ENCODE results near the gene TADA2B.

The TADA2B gene

DNA sequence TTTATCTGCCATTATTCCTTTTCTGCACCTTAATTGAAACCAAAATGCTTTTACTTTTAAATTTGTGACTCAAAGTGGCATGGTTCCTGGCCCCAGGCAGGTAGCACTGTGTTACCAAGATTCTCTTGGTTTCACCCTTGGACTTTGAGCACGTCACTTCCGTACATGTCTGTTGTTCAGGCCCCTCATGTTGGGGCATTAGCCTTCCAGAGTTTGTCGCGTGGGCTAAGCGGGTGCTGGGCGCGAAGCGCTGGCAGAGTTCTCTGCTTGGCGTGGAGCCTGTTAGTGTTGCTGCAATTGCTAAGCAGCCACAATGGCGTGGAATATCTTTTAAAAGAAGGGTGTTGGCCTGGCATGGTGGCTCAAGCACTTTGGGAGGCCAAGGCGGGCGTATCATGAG, 14.0 kb upstream of the TADA2B start:
- H3K4me3 ChIP-seq (ENCODE audit: low read depth in 1 of 2, low read length in 2 of 2) = no peak overlapping the region
- peaks cover 49% of the 10 kb centered on the region for H3K36me3 ChIP-seq (ENCODE audit: insufficient read depth, low read length)
- no peak overlapping the region for H3K27ac ChIP-seq (ENCODE audit: low read depth, low read length)
- H3K4me1 ChIP-seq (ENCODE audit: insufficient read depth, low read length) = no peaks in the 10 kb centered on the region
- no peaks in the 10 kb centered on the region for H3K9me3 ChIP-seq (ENCODE audit: low read length)
- H3K27me3 ChIP-seq (ENCODE audit: control insufficient read depth in 1 of 2, insufficient read depth in 2 of 2, low read length in 2 of 2) = no peaks in the 10 kb centered on the region
- H3K9ac ChIP-seq (ENCODE audit: low read length) = no peak overlapping the region

DNA sequence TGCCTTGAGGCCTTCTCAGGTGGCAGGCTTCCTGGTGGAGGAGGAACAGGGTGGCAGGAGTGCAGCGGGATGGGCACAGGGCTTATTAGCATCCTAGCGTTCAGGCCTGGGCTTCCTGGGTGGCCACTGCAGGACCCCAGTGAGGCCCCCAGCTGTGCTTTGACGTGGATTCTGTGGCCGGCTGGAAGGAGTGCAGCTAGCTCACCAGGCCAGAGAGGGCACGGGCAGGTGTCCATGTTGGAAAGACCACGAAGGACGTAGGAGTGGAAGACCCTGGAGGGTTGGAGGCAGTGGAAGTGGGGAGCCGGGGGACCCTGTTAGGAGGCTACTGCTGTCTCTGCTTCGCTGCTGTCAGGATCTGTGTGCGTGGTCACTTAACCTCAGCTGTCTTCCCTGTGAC, 13.3 kb upstream of the TADA2B start:
- peaks cover 47% of the 10 kb centered on the region for H3K36me3 ChIP-seq (ENCODE audit: insufficient read depth, low read length)
- H3K9me3 ChIP-seq (ENCODE audit: low read length) = no peaks in the 10 kb centered on the region
- H3K9ac ChIP-seq (ENCODE audit: low read length) = no peak overlapping the region
- no peak overlapping the region for H3K27ac ChIP-seq (ENCODE audit: low read depth, low read length)
- H3K4me3 ChIP-seq (ENCODE audit: low read depth in 1 of 2, low read length in 2 of 2) = no peak overlapping the region
- no peaks in the 10 kb centered on the region for H3K4me1 ChIP-seq (ENCODE audit: insufficient read depth, low read length)
- H3K27me3 ChIP-seq (ENCODE audit: control insufficient read depth in 1 of 2, insufficient read depth in 2 of 2, low read length in 2 of 2) = no peaks in the 10 kb centered on the region

DNA sequence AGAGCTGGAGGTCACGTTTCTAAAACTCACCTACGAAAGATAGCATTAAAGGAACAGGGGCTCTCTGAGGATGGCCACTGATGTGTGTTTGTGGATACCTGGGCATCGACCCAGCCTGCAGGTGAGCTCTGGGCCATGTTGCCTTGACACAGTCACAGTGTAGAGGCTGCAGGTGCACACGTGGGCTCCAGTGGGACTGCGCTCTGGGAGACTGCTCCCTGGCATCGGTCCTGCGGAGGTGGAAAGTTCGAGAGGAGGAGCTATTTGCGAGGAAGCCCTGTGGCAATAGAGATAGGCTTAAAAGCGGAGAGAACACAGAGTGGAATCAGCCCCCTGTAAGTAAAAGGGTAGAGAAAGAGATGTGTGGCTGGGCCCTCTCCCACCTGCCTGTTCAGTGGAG, 12.3 kb upstream of the TADA2B start:
- no peaks in the 10 kb centered on the region for H3K4me1 ChIP-seq (ENCODE audit: insufficient read depth, low read length)
- no peaks in the 10 kb centered on the region for H3K9me3 ChIP-seq (ENCODE audit: low read length)
- H3K36me3 ChIP-seq (ENCODE audit: insufficient read depth, low read length) = peaks cover 38% of the 10 kb centered on the region
- no peak overlapping the region for H3K4me3 ChIP-seq (ENCODE audit: low read depth in 1 of 2, low read length in 2 of 2)
- no peak overlapping the region for H3K9ac ChIP-seq (ENCODE audit: low read length)
- H3K27ac ChIP-seq (ENCODE audit: low read depth, low read length) = no peak overlapping the region
- no peaks in the 10 kb centered on the region for H3K27me3 ChIP-seq (ENCODE audit: control insufficient read depth in 1 of 2, insufficient read depth in 2 of 2, low read length in 2 of 2)

DNA sequence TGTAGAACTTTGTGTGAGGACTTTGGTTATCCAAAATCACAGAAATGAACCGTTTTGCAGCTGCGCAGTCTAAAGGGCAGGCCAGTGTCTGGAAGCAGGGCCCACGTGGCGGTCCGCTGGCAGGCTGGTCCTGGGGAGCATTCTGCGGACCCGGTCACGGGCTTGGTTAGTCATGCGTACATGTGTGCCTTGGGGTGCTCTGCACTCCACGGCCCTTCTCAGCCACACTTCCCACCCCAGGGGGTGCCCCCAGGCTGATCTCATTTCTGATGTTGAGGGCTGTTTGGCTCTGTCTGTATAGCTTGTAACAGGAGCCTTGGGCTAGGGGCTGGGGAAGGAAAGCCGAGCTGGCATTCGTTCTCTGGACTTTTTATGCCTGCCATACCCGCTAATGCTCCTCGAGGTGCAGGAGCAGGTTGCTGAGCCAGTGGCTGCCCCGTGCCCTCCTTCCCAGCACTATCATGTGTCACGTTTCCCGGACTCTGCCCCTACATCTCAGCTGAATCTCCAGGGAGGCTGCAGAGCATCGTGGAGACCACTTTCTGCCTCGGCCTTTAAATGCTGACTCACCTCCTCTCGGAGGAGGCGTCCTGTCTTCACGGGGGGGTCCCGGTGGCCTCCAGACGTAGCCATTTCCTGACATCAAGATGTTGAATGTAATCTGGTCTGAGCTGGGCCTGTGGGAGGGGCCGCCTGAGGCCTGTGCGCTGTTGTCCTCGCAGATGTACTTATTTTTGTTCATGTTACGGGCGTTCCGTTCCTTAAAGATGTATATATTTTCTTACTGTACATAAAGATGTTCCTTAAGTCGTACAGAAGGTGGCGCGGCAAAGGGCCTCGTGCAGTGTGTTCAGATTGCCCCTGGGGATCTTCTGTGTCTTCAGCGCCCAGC, 11.4 kb upstream of the TADA2B start:
- no peak overlapping the region for H3K4me3 ChIP-seq (ENCODE audit: low read depth in 1 of 2, low read length in 2 of 2)
- H3K27ac ChIP-seq (ENCODE audit: low read depth, low read length) = no peak overlapping the region
- H3K36me3 ChIP-seq (ENCODE audit: insufficient read depth, low read length) = peaks cover 38% of the 10 kb centered on the region
- no peaks in the 10 kb centered on the region for H3K4me1 ChIP-seq (ENCODE audit: insufficient read depth, low read length)
- H3K9me3 ChIP-seq (ENCODE audit: low read length) = no peaks in the 10 kb centered on the region
- no peak overlapping the region for H3K9ac ChIP-seq (ENCODE audit: low read length)
- no peaks in the 10 kb centered on the region for H3K27me3 ChIP-seq (ENCODE audit: control insufficient read depth in 1 of 2, insufficient read depth in 2 of 2, low read length in 2 of 2)

DNA sequence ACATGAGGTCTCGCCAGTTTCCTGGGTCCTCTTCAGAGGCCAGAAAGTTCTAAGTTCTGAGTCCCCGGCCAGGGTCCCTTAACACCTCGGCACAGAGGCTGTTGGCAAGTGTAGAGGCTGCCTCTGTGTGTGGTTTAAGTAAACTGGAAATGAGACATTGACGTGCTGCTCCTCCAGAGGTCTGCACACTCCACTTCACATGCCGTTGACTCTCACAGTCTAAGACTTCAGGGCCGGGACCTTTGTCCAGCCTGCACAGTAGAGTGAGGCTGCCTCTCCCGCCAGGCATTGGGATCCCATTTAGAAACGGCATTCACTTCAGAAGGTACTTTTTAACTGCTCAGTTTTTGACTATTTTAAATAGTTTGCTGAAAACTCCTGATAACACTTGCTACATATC, 10.6 kb upstream of the TADA2B start:
- Histone ChIP-seq H3K27ac (ENCODE audit: low read depth, low read length) (no peak overlapping the region), H3K9me3 (ENCODE audit: low read length) (no peaks in the 10 kb centered on the region), H3K27me3 (ENCODE audit: control insufficient read depth in 1 of 2, insufficient read depth in 2 of 2, low read length in 2 of 2) (no peaks in the 10 kb centered on the region), H3K4me3 (ENCODE audit: low read depth in 1 of 2, low read length in 2 of 2) (no peak overlapping the region), H3K36me3 (ENCODE audit: insufficient read depth, low read length) (peaks cover 32% of the 10 kb centered on the region), H3K4me1 (ENCODE audit: insufficient read depth, low read length) (no peaks in the 10 kb centered on the region), H3K9ac (ENCODE audit: low read length) (no peak overlapping the region)

DNA sequence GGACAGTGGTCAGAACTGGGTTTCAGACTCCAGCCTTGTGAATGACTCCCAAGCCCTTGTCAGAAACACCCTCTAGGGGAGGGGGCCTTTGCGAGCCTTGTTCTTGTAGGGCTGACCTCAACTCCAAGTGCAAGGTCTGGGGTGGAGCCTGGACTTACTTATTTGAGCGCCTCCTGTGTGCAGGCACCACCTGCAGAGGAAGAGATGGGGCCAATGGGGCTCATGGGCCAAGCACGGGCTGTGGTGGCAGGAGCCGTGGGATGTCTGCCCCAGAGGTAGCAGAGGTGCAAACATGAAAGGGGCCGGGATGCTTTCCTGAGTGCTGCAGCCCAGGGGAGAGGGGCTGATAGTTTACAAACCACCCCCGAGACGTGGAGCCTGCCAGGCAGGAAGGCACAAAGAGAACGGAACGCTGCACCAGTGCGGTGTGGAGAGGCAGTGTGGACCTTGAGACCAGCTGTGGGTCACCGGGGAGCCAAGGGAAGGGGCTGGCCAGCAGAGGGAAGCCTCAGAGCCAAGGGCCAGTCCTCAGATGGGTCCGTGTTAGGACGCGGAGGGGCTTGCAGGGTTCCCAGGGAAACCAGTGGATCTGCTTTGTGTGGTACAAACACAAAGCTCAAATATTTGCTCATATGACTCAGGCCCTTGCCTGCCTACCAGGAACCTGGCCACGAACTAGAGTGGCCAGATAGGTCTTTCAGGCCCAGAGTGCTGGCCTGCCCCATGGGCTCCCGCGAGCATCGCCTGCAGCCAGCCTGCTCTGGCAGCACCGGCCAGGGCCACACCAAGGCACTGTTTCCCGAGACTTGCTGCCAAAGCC, 8.7 kb upstream of the TADA2B start:
- H3K36me3 ChIP-seq (ENCODE audit: insufficient read depth, low read length) = peaks cover 26% of the 10 kb centered on the region
- H3K27ac ChIP-seq (ENCODE audit: low read depth, low read length) = no peak overlapping the region
- H3K4me1 ChIP-seq (ENCODE audit: insufficient read depth, low read length) = no peaks in the 10 kb centered on the region
- H3K4me3 ChIP-seq (ENCODE audit: low read depth in 1 of 2, low read length in 2 of 2) = no peak overlapping the region
- H3K27me3 ChIP-seq (ENCODE audit: control insufficient read depth in 1 of 2, insufficient read depth in 2 of 2, low read length in 2 of 2) = no peaks in the 10 kb centered on the region
- no peaks in the 10 kb centered on the region for H3K9me3 ChIP-seq (ENCODE audit: low read length)
- H3K9ac ChIP-seq (ENCODE audit: low read length) = no peak overlapping the region

DNA sequence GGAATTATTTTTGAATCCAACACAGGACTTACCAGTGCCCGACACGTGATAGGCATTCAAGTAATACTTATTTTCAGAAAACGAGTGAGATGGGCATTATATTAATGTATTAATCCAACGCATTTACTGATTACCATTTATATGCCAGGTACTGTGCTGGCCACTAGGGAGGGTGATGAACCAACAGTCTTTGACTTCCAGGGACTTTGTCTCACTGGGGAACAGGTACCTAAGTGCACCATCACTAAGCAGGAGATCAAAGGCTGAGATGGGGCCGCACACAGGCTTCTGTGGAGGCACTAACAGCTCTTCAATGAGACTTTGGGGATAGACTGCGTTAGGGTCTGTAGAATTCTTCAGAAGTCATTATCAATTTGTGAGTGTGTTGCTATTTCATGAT, 5.7 kb upstream of the TADA2B start:
- no peak overlapping the region for H3K4me3 ChIP-seq (ENCODE audit: low read depth in 1 of 2, low read length in 2 of 2)
- H3K27me3 ChIP-seq (ENCODE audit: control insufficient read depth in 1 of 2, insufficient read depth in 2 of 2, low read length in 2 of 2) = no peaks in the 10 kb centered on the region
- H3K27ac ChIP-seq (ENCODE audit: low read depth, low read length) = no peak overlapping the region
- peaks cover under 1% of the 10 kb centered on the region for H3K36me3 ChIP-seq (ENCODE audit: insufficient read depth, low read length)
- H3K4me1 ChIP-seq (ENCODE audit: insufficient read depth, low read length) = peaks cover 9% of the 10 kb centered on the region
- no peak overlapping the region for H3K9ac ChIP-seq (ENCODE audit: low read length)
- H3K9me3 ChIP-seq (ENCODE audit: low read length) = no peaks in the 10 kb centered on the region

DNA sequence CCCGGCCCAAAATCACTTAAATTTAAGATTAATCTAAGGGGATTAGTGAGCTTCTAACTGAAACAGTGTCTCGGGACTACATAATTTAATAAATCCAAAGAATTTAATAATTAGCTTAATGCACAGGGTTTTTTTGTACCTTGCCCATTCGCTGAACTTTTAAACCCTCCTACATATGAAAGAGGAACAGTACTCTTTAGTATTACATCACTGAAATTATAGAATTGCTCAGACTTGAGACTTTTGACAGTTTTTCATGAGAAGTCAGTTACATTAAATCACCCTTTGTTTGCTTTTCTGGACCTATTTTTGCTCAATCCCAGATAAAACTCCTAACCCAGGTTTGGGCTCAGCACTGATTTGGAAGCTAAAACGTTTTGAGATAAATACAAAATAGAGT, 2.4 kb upstream of the TADA2B start:
- Histone ChIP-seq H3K9me3 (ENCODE audit: low read length) (no peaks in the 10 kb centered on the region), H3K4me3 (ENCODE audit: low read depth in 1 of 2, low read length in 2 of 2) (no peak overlapping the region), H3K9ac (ENCODE audit: low read length) (no peak overlapping the region), H3K27me3 (ENCODE audit: control insufficient read depth in 1 of 2, insufficient read depth in 2 of 2, low read length in 2 of 2) (no peaks in the 10 kb centered on the region), H3K27ac (ENCODE audit: low read depth, low read length) (no peak overlapping the region), H3K36me3 (ENCODE audit: insufficient read depth, low read length) (peaks cover 5% of the 10 kb centered on the region), H3K4me1 (ENCODE audit: insufficient read depth, low read length) (peaks cover 24% of the 10 kb centered on the region)

DNA sequence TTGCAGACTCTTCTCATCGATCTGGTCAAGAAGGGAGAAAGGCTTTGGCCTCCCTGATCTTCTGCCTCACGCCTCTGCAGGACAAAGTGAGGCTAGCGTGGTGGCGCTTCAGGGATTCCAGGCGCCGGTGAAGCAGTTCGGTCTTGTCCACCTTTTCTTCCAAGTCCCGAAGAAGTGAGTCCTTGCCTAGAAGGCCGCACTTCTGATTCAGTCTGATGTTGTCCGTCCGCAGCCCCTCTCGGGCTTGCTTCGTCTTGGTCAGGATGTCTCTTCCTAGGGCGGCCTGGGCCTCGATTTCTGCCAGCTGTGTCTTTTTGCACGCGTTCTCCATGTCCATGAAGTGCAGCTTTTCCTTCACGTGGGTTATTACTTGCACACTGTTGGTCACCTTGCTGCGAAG, 1.9 kb upstream of the TADA2B start:
- H3K27ac ChIP-seq (ENCODE audit: low read depth, low read length) = no peak overlapping the region
- peaks cover 29% of the 10 kb centered on the region for H3K4me1 ChIP-seq (ENCODE audit: insufficient read depth, low read length)
- H3K36me3 ChIP-seq (ENCODE audit: insufficient read depth, low read length) = peaks cover 6% of the 10 kb centered on the region
- H3K4me3 ChIP-seq (ENCODE audit: low read depth in 1 of 2, low read length in 2 of 2) = peak overlapping the region in 1 of 2 donors; percentile 64
- no peaks in the 10 kb centered on the region for H3K27me3 ChIP-seq (ENCODE audit: control insufficient read depth in 1 of 2, insufficient read depth in 2 of 2, low read length in 2 of 2)
- H3K9ac ChIP-seq (ENCODE audit: low read length) = no peak overlapping the region
- no peaks in the 10 kb centered on the region for H3K9me3 ChIP-seq (ENCODE audit: low read length)

DNA sequence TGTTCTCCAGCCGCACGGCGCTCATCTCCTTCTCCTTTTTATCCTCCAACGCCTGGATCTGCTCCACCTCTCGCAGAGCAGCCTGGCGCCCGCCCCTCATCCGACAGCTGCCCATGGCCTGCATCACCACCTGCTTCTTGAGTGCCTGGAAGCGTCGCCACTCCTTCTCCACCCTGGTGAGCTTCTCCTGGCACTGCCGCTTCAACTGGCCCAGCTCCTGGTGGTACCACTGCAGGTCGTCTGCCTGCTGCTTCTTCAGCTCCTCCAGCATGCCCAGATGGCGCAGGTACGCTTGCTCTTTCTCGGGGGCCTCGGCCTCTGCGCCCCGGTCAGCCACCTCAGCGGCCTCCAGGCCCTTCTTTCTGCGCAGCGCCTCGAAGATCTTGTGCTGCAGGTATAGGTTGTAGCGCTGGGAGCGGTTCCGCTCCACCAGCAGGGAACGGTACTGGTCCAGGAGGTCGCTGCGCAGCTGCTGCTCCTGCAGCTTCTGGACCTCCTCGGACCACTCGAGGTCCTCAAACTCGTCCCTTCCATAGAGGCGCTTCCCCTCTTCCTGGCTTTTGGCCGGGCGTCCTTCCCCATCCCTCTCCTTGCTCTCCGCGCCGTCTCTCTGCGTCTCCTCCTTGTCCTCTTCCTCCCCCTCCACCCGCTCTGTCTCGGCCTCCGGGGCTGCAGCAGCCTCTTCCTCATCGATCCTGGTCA, 1.2 kb upstream of the TADA2B start:
- peaks cover 6% of the 10 kb centered on the region for H3K36me3 ChIP-seq (ENCODE audit: insufficient read depth, low read length)
- no peaks in the 10 kb centered on the region for H3K27me3 ChIP-seq (ENCODE audit: control insufficient read depth in 1 of 2, insufficient read depth in 2 of 2, low read length in 2 of 2)
- peaks cover 36% of the 10 kb centered on the region for H3K4me1 ChIP-seq (ENCODE audit: insufficient read depth, low read length)
- H3K9me3 ChIP-seq (ENCODE audit: low read length) = no peaks in the 10 kb centered on the region
- H3K27ac ChIP-seq (ENCODE audit: low read depth, low read length) = peak overlapping the region; percentile 90
- H3K9ac ChIP-seq (ENCODE audit: low read length) = no peak overlapping the region
- H3K4me3 ChIP-seq (ENCODE audit: low read depth in 1 of 2, low read length in 2 of 2) = peak overlapping the region; percentile 64 to 98

Measured in muscle layer of colon (tissue), 2 donors.